GM23248 (cell line): ENCODE measurements around the gene P4HTM. TPM values are rescaled to one million over a fixed set of nuclear protein-coding genes. Genes with fewer than 3 reads are reported as not detected.

Source experiments
- DNase-seq: peaks from one replicate; pipeline ENCODE4 v3.0.0-alpha.2; 2015
- H2AFZ ChIP-seq: fragments of 200-600 bp; sonication (generic); 2 replicates; pipeline ENCODE4 v1.6.1; 2016; ENCODE audit warnings: antibody characterized with exemption
- H3F3A ChIP-seq: fragments of 200-600 bp; sonication (generic); 2 replicates; pipeline ENCODE4 v1.6.1; 2016; ENCODE audit warnings: mild to moderate bottlenecking, antibody characterized with exemption, mixed run types; ENCODE audit not compliant: insufficient read depth
- H3K27ac ChIP-seq: fragments of 200-600 bp; sonication (generic); 2 replicates; pipeline ENCODE4 v1.5.1; 2016; ENCODE audit warnings: mild to moderate bottlenecking
- H3K27me3 ChIP-seq: fragments of 200-600 bp; sonication (generic); replicated peaks from 2 replicates; pipeline ENCODE4 v1.6.1; 2016; ENCODE audit warnings: mild to moderate bottlenecking; ENCODE audit not compliant: insufficient read depth
- H3K36me3 ChIP-seq: fragments of 200-600 bp; sonication (generic); 2 replicates; pipeline ENCODE4 v1.6.1; 2016; ENCODE audit warnings: low read depth, mild to moderate bottlenecking
- H3K4me1 ChIP-seq: fragments of 200-600 bp; sonication (generic); 2 replicates; pipeline ENCODE4 v1.6.1; 2016; ENCODE audit warnings: mild to moderate bottlenecking; ENCODE audit not compliant: insufficient read depth
- H3K4me2 ChIP-seq: fragments of 200-600 bp; sonication (generic); one replicate; pipeline ENCODE4 v1.6.1; 2016; ENCODE audit warnings: mild to moderate bottlenecking; ENCODE audit not compliant: unreplicated experiment
- H3K4me3 ChIP-seq: fragments of 200-600 bp; sonication (generic); 2 replicates; pipeline ENCODE4 v1.5.1; 2016; ENCODE audit warnings: mild to moderate bottlenecking
- H3K79me2 ChIP-seq: fragments of 200-600 bp; sonication (generic); 2 replicates; pipeline ENCODE4 v1.6.1; 2016; ENCODE audit warnings: mild to moderate bottlenecking; ENCODE audit not compliant: insufficient read depth
- H3K9ac ChIP-seq: fragments of 200-600 bp; sonication (generic); 2 replicates; pipeline ENCODE4 v1.6.1; 2016; ENCODE audit warnings: mild to moderate bottlenecking
- H3K9me2 ChIP-seq: fragments of 200-600 bp; sonication (generic); 2 replicates; pipeline ENCODE4 v1.6.1; 2016; ENCODE audit warnings: mixed run types, mild to moderate bottlenecking, moderate library complexity; ENCODE audit not compliant: insufficient read depth
- H3K9me3 ChIP-seq: fragments of 200-600 bp; sonication (generic); one replicate; pipeline ENCODE4 v1.6.1; 2017; ENCODE audit warnings: low read depth
- H4K20me1 ChIP-seq: fragments of 200-600 bp; sonication (generic); 2 replicates; pipeline ENCODE4 v1.6.0; 2016; ENCODE audit not compliant: insufficient read depth
- EZH2 ChIP-seq: fragments of 200-600 bp; sonication (generic); IDR thresholded peaks from 2 replicates; pipeline ENCODE4 v1.6.1; 2018; ENCODE audit warnings: antibody characterized with exemption, mild to moderate bottlenecking; ENCODE audit not compliant: insufficient read depth, poor library complexity, severe bottlenecking
- EZH2phosphoT487 ChIP-seq: fragments of 200-600 bp; sonication (generic); IDR thresholded peaks from 2 replicates; pipeline ENCODE4 v1.6.1; 2018; ENCODE audit warnings: antibody characterized with exemption, moderate library complexity, mild to moderate bottlenecking, low read depth; ENCODE audit not compliant: insufficient read depth
- WGBS, 2 experiments: methylation state at CpG; one replicate each; pipeline ENCODE4 v1.1.6; 2015 to 2017; ENCODE audit warnings: low lambda C conversion rate in 2 of 2, low coverage in 1 of 2; ENCODE audit errors: missing lambda C conversion rate in 2 of 2; 5-methylcytosine and 5-hydroxymethylcytosine counted together
- in situ Hi-C: fragments of 300-500 bp; cut with MboI; formaldehyde crosslinking; loops from 2 replicates; pipeline ENCODE4 v1.15.0; 2020
- polyA plus RNA-seq: library from polyadenylated mRNA; unstranded; fragments of >200 nt; fragmentation: Nextera tagmentation; extraction: Ambion mirVana; gene quantifications from 2 replicates; pipeline ENCODE4 v1.2.1, GENCODE V29; 2016
- total RNA-seq: library from RNA; depleted of rRNA; stranded (reverse); fragments of >200 nt; shearing (Covaris generic); gene quantifications from 2 replicates; pipeline ENCODE4 v1.2.3, GENCODE V29; 2014

P4HTM gene
- total and polyA plus RNA-seq, 2 experiments from 2014 or later, result 29.7 to 53.6 TPM

- TF ChIP-seq EZH2phosphoT487 (no peak), EZH2 (no peak)
- peak overlapping the region; percentile 85 for H3K9ac ChIP-seq
- no peaks in the 10 kb centered on the region for H3K9me3 ChIP-seq
- no peaks in the 10 kb centered on the region for H3K4me1 ChIP-seq
- H3K79me2 ChIP-seq, result peaks cover 60% of the 10 kb centered on the region
- H4K20me1 ChIP-seq, result no peaks in the 10 kb centered on the region
- no peak overlapping the region for H3K4me2 ChIP-seq
- no peak for DNase-seq
- peaks cover 11% of the 10 kb centered on the region; the same call in 1 of the 2 replicates for H3K36me3 ChIP-seq
- WGBS, 2 experiments, result 92 to 93% methylated on average over 6 of the region's 6 CpGs
- H3K27me3 ChIP-seq, result no peaks in the 10 kb centered on the region
- no peak overlapping the region for H3K27ac ChIP-seq
- H3K4me3 ChIP-seq, result 0 out of 2 replicates have a peak overlapping the region, but pooled peaks have one; percentile 75
- H3K9me2 ChIP-seq, result no peaks in the 10 kb centered on the region
- no peak overlapping the region for H2AFZ ChIP-seq
- in situ Hi-C loops, result no loop called here
- peaks cover 18% of the 10 kb centered on the region for H3F3A ChIP-seq
These were observed 26.6 kb downstream of the P4HTM start for GRCh38 chr3:49016414-49017228.

GRCh38 chr3:49017229-49017970, 27.4 kb downstream of the P4HTM start:
- peak overlapping the region; percentile 78 for H3K27ac ChIP-seq
- peak; percentile 54 for DNase-seq
- H3K9me3 ChIP-seq, result no peaks in the 10 kb centered on the region
- peak overlapping the region; percentile 58 for H2AFZ ChIP-seq
- no peak for TF ChIP-seq EZH2
- TF ChIP-seq EZH2phosphoT487, result no peak
- H3K4me1 ChIP-seq, result no peaks in the 10 kb centered on the region
- H3K27me3 ChIP-seq, result no peaks in the 10 kb centered on the region
- WGBS, 2 experiments, result 10 to 12% methylated on average over 23 of the region's 23 CpGs
- in situ Hi-C loops, result no loop called here
- H4K20me1 ChIP-seq, result no peaks in the 10 kb centered on the region
- H3K4me2 ChIP-seq, result peak overlapping the region; percentile 78
- H3K36me3 ChIP-seq, result peaks cover 11% of the 10 kb centered on the region; the same call in 1 of the 2 replicates
- peaks cover 55% of the 10 kb centered on the region for H3K79me2 ChIP-seq
- H3K9me2 ChIP-seq, result no peaks in the 10 kb centered on the region
- peak overlapping the region; percentile 75 for H3K4me3 ChIP-seq
- H3F3A ChIP-seq, result peaks cover 18% of the 10 kb centered on the region
- peak overlapping the region; percentile 85 for H3K9ac ChIP-seq

GRCh38 chr3:49017971-49018706, 28.1 kb downstream of the P4HTM start, which contains the start of gene DALRD3:
Gene DALRD3 (minus strand): TSS chr3:49018580. CDS start chr3:49018564, 16 bp downstream.
- in situ Hi-C loops, result no loop called here
- peak within 1 kb of the TSS; percentile 58 for H2AFZ ChIP-seq
- TF ChIP-seq EZH2phosphoT487, result no peak
- TF ChIP-seq EZH2, result no peak
- peak within 1 kb of the TSS; percentile 85 for H3K9ac ChIP-seq
- peaks cover 3% of the 10 kb centered on the region; the same call in 1 of the 2 replicates for H3K4me1 ChIP-seq
- no peaks in the 10 kb centered on the region for H3K27me3 ChIP-seq
- H3K79me2 ChIP-seq, result peaks cover 55% of the 10 kb centered on the region
- peaks cover 11% of the 10 kb centered on the region; the same call in 1 of the 2 replicates for H3K36me3 ChIP-seq
- H3K9me3 ChIP-seq, result no peaks in the 10 kb centered on the region
- H3K27ac ChIP-seq, result peak within 1 kb of the TSS; percentile 78
- peak within 1 kb of the TSS; percentile 87 for H3K4me2 ChIP-seq
- H3K9me2 ChIP-seq, result no peaks in the 10 kb centered on the region
- DNase-seq, result peak; percentile 88
- peak within 1 kb of the TSS; percentile 84 for H3K4me3 ChIP-seq
- H3F3A ChIP-seq, result peaks cover 23% of the 10 kb centered on the region
- 1% methylated on average over 74 to 85 of the region's 85 CpGs for WGBS, 2 experiments
- no peaks in the 10 kb centered on the region for H4K20me1 ChIP-seq

- WGBS, 2 experiments, result 4 to 5% methylated on average over 18 of the region's 18 CpGs
- DNase-seq, result no peak
These were observed 28.6 kb downstream of the P4HTM start for GRCh38 chr3:49018707-49019006.

More at GRCh38 chr3:49018707-49019006, 28.6 kb downstream of the P4HTM start:
- peaks cover 27% of the 10 kb centered on the region for H3F3A ChIP-seq
- H2AFZ ChIP-seq, result peak overlapping the region; percentile 58
- no peaks in the 10 kb centered on the region for H4K20me1 ChIP-seq
- peaks cover 55% of the 10 kb centered on the region for H3K79me2 ChIP-seq
- H3K9me2 ChIP-seq, result no peaks in the 10 kb centered on the region
- H3K36me3 ChIP-seq, result peaks cover 11% of the 10 kb centered on the region; the same call in 1 of the 2 replicates
- in situ Hi-C loops, result no loop called here
- H3K4me3 ChIP-seq, result peak overlapping the region; percentile 75
- no peak for TF ChIP-seq EZH2phosphoT487
- no peaks in the 10 kb centered on the region for H3K9me3 ChIP-seq
- H3K27me3 ChIP-seq, result no peaks in the 10 kb centered on the region
- H3K9ac ChIP-seq, result peak overlapping the region; percentile 85
- H3K27ac ChIP-seq, result peak overlapping the region; percentile 78
- H3K4me2 ChIP-seq, result peak overlapping the region; percentile 78
- peaks cover 5% of the 10 kb centered on the region; the same call in 1 of the 2 replicates for H3K4me1 ChIP-seq
